GM18870 (cell line): ENCODE data around the gene INSM2.

ENCODE experiments used
- ATAC-seq: cut with Tn5 transposase; IDR thresholded peaks from one replicate; pipeline ENCODE4 v1.9.1; 2021; ENCODE audit warnings: moderate library complexity; ENCODE audit not compliant: unreplicated experiment

The INSM2 gene, protein sequence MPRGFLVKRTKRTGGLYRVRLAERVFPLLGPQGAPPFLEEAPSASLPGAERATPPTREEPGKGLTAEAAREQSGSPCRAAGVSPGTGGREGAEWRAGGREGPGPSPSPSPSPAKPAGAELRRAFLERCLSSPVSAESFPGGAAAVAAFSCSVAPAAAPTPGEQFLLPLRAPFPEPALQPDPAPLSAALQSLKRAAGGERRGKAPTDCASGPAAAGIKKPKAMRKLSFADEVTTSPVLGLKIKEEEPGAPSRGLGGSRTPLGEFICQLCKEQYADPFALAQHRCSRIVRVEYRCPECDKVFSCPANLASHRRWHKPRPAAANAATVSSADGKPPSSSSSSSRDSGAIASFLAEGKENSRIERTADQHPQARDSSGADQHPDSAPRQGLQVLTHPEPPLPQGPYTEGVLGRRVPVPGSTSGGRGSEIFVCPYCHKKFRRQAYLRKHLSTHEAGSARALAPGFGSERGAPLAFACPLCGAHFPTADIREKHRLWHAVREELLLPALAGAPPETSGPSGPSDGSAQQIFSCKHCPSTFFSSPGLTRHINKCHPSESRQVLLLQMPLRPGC

DNA sequence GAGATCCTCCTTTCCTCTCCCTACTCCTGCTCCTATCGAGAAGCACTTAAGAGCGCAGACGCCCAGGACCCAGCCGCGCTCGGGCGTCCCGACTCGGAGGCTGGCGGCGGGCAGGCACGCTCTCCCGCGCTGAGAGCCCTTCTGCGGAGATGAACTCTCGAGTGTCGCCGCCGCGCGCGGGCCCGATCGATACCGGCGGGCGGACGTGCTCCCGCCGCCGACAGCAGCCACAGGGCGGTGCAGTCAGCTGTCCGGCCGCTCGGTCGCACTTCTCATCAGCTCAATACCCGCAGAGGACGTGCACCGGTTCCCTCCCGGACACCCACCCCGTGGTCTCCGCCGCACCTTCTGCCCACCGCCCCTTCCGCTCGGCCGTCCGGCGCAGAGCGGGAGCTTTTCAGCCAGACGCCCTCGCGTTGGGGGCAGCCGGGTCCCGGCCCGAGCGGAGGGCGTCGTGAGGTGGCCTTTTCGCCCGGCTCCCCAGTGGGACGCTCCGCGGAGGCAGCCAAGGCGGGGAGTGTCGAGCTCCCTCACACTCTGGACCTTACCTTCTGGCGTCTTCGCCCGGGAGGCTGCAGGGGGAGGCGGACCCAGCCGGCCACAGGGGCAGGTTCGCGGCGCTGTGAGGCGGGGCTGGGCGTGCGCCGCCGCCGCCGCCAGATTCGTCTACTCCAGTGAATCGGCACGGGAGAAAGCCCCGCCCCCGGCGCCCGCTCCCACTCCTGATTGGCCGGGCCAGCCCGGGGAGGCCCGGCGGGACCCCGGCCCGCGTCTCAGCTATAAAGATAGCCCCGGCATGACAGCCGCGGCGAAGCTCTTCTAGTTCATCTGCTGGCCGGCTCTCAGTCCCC, at the start of gene INSM2:
TSS of gene INSM2 (plus strand) at position 808 of the 851 bp plus-strand sequence. CDS start 89 bp downstream, outside the sequence.
- ATAC-seq: peak; percentile 48

DNA sequence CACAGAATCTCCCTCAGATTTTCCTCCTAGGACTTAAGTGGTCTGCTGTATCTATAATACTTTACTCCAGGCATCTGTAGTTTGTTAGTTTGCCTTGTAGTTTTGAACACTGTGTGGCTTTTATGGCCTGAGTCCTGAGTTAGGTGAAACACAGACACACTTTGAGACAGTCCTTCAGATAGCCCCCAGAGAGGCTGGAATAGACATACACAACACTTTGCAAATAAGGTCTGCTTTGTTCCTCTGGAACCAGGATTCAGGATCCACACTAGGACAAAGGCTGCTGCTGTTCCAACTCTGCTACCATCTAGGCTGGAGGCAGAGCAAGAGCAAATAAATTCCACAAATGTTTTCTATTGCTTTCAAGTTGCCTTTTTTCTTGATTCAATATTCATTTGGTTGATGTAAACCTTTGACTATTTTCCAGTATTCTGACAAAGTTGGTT, 41.4 kb upstream of the INSM2 start:
- no peak for ATAC-seq

DNA sequence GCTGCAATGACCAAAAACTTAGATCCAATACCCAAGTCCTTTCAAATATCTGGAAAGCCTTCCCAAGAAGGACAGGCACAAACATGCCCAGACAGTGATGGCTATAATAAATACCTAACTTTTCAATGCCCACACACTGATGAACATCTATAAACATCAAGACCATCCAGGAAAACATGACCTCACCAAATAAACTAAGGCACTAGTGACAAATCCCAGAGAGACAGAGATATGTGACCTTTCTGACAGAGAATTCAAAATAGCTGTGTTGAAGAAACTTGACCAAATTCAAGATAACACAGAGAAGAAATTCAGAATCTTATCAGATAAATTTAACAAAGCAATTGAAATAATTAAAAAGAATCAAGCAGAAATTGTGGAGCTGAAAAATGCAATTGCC, 38.7 kb upstream of the INSM2 start:
- no peak for ATAC-seq

DNA sequence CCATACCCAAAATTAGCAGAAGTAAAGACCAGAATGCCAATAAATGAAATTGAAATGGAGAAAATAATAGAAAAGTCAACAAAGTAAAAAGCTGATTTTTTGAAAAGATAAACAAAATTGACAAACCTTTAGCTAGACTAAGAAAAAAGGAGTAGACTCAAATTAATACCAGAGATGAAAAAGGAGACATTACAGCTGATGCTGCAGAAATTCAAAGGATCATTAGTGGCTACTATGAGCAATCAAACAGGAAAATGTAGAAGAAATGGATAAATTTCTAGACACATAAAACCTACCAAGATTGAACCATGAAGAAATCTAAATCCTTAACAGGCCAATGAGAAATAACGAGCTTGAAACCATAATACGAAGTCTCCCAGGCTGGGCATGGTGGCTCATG, 34.8 kb upstream of the INSM2 start:
- ATAC-seq: no peak

DNA sequence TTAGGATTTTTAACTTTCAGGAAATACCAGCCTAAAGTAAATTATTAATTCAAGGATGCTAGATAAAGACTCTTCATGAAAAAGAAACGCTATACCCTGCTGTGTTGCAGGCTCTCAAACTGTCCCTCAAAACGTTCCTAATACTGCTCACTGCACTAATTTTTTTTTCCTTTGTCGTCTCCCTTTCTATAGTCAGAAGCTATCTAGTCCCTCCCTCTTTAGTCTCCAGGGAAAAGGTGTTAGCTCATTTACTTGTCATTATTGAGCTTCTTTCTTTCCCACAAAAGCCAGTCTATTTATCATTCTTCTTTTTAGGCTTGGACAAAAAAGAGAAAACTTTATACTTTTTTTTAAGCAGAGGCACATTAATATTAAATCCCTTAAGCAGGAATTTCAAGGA, 30.3 kb upstream of the INSM2 start:
- no peak for ATAC-seq

DNA sequence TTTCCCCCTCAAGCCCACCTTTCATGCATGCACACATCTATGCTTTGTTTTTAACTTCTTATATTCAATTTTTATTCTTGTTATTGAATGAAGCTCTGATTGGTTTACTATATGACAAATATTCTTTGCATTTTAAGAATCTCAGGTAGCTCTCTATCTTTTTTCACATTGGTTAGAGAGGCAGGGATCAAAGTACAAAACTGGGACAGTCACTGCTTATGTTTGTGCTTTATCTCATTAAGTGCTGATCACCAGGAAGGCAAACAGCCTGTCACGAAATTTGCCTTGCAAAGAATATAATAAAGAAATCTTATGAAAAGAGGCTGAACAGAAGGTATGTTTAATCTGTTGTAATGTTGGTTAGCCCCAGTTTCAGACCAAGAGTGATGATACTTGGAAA, 29.7 kb upstream of the INSM2 start:
- ATAC-seq: no peak

DNA sequence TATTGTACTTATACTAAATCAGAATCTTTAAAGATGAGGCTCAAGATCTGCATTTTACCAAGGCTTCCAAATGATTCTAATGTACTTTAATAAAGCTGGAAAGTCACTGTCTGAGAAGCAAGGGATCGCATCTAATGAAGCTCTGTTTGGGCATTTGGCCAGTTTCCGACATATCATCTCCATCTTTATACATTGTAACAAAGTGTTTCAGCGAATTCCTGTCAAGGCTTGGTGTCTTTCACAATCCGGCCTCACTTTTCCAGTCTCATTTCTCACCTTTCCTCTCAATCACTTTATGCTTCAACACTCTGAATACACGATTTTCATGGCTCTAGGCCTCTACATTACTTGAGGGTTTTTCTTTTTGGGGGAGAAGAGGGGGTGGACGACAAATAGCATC, 27.5 kb upstream of the INSM2 start:
- ATAC-seq: no peak

DNA sequence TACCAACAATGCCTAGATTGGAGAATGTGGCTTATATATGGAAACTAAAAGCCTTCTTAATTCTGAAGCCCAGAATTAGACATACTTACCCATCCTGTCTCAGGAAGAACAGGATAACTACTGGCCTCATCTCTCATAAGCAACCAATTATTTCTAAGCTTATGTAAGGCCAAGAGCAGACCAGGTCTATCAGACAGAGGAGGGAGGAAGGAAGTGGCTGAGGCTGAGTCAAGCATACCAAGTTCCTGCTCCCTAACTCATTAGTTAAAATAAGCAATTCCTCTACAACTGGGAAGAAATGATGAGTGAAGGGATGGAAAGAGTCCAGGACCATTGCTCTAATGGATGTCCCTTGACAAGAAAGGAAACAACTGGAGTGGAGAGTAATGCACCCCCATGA, 27.0 kb upstream of the INSM2 start:
- no peak for ATAC-seq

DNA sequence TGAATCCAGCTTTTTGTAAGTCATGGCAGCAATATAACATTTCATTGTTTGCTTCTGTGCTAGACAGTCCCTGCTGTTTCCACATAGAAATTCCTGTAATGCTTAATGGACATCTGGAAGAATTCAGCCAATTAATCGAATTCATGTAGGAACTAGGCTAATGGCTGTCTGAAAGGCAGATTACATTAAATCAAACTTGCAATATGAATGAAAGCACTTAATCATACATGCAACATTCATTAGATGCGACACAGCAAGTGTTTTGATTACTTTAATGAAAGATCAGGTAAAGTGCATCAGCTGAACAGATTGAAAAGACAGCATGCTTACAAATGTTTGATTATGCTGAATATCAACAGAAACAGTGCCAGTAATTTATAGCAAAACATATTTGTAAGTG, 24.1 kb upstream of the INSM2 start:
- no peak for ATAC-seq

DNA sequence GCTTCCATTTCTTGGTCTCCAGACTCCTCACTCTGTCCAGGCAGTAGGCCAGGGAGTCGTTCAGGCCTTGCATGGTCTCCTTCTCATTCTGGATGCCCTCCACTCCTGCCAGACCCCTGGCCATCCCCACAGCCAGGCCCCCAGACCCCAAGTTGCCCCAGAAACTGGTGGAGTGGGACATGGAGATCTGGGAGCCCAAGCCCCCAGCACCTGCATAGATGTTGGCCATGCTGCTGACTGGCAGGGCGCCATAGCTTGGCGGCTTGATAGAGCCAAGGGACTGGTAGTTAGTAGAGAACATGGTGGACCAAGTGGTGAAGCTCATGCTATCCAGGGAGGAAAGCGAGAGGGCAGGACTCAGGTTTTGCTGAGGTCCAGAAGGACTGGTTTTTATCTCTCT, 21.2 kb upstream of the INSM2 start:
- no peak for ATAC-seq

DNA sequence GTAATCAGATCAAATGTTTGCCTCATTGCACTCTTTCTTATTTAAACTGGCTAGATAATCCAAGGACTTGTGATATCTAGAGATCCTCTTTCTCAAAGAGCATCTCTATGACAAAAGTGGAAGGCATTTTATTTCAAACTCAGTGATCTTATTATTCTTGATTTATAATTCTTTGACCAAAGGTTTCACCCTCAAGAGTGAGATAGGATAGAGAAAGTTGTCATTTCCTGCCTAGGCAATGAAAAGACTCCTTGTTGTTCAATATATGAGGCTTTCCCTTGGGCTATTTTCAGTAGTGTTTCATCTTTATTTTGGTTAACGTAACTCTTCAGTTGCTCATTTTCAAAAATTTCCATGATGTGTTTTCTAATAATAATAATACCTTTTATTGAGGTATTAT, 18.0 kb upstream of the INSM2 start:
- no peak for ATAC-seq

DNA sequence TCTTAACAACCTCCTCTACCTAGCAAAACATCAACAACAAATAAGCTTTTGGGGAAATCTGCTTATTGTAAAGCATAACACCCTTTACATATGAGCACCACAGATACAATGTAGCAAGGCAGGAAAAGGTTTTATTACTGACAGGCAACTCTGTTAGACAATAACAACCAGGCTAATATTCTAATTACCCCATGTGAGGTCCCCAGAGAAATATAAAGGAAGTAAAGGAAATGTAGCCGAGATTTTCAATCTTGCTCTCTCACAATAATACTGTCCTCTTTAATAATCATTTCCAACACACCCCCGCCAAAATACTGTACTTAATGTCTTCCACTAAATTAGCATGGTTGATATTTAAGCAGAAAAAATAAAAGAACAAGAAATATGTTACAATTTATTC, 14.0 kb upstream of the INSM2 start:
- no peak for ATAC-seq

DNA sequence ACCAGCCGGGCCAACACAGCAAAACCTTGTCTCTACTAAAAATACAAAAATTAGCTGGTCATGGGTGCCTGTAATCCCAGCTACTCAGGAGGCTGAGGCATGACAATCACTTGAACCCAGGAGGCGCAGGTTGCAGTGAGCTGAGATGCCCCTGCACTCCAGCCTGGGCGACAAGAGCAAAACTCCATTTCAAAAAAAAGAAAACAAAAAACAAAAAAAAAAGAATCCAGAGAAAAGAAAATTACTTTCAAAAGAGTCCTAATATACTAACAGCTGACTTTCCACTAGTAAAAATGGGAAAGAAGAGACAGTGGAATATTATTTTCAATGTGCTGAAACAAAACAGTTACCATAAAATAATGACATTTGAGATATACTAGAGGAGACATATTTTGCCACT, 8.3 kb upstream of the INSM2 start:
- no peak for ATAC-seq

DNA sequence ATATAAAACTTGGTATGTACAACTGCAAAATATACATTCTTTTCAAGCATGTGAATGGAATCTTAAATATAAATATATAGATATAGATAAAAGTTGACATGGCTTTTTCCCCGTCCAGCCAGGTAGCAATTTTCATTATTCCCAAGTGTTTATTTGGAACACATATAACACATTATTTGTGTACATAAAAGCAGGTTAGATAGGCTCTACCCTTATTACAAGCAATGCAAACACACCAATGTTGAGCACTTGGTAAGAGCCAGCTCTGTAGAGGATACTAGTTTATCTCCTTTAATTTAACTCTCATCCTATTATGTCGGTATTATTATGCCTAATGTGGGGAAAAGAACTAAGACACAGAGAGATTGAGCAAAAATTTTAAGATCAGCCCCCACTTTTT, 7.0 kb upstream of the INSM2 start:
- no peak for ATAC-seq

DNA sequence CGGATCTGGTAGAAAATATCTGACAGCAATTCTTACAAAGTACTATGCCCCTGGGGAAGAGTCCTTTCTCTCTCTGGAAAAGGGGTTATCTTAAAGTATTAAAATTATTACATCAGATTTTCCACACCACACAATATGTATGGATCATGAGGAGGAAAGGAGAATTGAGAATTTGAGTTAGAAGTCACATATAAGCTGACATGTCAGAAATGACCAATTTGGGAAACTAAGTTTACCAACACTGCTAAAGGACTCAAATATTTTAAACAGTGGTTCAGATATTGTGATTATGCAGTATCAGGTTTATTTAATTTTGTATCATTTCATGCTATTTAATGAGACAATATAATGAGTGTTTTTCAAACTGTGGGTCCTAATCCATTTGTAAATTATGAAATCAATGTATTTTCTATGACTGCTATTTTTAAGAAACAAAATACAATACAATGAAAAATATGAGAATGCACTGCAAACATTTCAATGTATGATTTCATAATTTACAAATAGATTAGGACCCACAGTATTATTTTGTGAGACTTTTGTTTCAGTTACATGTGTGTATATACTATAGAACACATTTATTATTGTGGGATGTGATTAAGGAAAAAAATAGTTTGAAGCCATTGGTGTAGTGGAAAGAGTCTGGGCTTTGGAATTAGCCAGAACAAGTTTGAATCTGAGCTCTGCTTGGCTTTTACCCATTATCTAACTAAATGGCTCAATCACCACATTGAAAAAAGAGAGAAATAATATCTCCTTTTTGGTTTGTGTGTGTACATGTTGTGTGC, 1.8 kb upstream of the INSM2 start:
- ATAC-seq: no peak

DNA sequence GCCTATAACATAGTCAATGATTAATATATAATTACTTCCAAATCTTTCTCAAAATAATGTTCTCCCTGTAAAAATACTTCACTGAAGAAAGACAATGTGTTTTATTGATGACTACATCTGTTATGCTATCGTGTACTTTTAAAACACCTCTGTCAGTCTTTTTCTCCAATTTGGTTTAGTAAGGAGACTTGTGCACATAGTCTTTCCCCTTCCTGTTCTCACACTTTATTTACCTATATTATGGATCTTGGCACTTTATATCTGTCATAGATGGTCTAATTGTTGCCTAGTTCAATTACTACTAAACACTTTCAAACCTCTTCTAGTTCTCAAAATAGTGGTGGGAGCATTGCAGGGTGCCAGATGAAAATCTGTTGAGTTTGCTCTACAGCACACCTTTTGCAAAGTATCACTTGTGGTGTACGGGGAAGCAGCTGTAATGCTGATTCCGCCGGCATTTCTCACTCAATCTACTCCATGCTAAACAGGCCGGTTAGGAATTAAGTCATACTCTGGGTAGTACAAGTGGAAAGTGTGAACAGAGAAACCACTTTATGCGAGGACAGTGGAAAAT, 1.1 kb upstream of the INSM2 start:
- ATAC-seq: peak; percentile 9

DNA sequence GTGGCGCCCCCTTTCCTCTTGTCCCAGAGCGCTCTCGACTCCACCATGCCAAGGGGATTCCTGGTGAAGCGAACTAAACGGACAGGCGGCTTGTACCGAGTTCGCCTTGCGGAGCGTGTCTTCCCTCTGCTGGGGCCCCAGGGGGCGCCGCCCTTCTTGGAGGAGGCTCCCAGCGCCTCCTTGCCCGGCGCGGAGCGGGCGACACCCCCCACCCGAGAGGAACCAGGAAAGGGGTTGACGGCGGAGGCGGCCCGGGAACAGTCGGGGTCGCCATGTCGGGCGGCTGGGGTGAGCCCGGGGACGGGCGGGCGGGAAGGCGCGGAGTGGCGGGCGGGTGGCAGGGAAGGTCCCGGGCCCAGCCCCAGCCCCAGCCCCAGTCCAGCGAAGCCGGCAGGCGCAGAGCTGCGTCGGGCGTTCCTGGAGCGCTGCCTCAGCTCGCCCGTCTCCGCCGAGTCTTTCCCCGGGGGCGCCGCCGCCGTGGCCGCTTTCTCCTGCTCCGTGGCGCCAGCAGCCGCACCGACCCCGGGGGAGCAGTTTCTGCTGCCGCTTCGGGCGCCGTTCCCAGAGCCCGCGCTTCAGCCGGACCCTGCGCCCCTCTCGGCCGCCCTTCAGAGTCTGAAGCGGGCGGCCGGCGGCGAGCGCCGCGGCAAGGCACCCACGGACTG, 376 bp downstream of the INSM2 start:
- ATAC-seq: no peak

DNA sequence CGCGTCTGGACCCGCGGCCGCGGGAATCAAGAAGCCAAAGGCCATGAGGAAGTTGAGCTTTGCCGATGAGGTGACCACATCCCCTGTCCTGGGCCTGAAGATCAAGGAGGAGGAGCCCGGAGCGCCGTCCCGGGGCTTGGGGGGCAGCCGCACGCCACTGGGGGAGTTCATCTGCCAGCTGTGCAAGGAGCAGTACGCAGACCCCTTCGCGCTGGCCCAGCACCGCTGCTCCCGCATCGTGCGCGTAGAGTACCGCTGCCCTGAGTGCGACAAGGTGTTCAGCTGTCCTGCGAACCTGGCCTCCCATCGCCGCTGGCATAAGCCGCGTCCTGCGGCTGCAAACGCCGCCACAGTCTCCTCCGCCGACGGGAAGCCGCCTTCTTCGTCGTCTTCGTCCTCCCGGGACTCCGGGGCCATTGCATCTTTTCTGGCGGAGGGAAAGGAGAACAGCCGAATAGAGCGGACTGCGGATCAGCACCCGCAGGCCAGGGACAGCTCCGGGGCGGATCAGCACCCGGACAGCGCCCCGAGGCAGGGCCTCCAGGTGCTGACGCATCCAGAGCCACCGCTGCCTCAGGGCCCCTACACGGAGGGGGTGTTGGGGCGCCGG, 1.0 kb downstream of the INSM2 start:
- no peak for ATAC-seq

DNA sequence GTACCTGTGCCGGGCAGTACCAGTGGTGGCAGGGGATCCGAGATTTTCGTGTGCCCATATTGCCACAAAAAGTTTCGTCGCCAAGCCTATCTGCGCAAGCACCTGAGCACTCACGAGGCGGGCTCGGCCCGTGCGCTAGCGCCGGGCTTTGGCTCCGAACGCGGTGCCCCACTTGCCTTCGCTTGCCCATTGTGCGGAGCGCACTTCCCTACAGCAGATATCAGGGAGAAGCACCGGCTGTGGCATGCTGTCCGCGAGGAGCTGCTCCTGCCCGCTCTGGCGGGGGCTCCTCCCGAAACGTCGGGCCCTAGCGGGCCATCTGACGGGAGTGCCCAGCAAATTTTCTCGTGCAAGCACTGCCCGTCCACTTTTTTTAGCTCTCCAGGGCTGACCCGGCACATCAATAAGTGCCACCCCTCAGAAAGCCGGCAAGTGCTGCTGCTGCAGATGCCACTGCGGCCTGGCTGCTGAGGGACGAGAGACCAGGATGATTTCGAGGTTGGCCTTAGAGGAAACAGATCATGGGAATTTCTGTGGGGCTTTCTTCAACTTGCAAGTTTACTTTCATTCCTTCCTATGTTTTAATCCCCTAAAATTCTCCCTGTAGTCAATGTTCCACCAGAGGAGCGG, 1.6 kb downstream of the INSM2 start:
- no peak for ATAC-seq
